GM03348 (cell line): Measurements from ENCODE around the gene NTM.
"Not testable (repeated sequence)": the region's sequence is repeated elsewhere in the genome, so short reads cannot be mapped to it uniquely, and the experiment has no call there.

Experiments
- DNase-seq: peaks from one replicate; pipeline ENCODE4 v3.0.0; 2012; ENCODE audit warnings: low spot score

Gene NTM

DNA sequence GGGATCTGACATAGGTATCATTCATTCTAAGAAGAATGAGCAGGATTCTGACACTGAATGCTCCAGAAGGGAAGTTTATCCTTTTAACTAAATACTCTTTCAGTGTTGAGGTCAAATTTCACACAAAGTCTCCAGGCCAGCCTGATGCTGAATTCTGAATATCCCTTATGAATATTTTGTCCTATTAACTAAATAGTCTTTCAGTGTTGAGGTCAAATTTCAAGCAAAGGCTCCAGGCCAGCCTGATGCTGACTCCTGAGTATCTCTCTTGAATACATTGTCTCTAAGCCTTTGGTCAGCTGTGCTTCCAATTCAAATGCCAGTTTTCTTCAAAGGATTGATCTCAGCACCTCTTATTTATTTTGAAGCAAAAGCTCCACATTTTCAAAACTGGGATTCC lies 676.8 kb downstream of the NTM start:
- no peak for DNase-seq

DNA sequence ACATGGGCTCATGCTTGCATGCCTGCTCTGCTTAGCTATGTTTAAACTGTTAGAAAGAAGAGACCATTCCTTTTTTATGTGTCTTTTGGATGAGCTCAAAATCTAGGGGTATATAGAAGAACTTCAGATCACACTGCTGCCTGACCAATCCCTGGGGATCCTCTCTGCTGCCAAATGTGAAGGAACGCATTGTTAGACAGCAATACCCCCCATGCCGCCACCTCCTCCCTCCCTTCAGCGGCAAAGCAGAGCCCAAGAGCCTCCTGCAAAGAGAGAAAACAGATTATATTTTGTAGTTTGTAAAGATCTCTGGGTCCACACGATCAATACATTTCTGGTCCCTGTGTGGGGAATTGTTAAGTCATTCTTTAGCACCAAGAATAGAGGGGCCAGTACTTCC lies 677.6 kb downstream of the NTM start:
- no peak for DNase-seq

DNA sequence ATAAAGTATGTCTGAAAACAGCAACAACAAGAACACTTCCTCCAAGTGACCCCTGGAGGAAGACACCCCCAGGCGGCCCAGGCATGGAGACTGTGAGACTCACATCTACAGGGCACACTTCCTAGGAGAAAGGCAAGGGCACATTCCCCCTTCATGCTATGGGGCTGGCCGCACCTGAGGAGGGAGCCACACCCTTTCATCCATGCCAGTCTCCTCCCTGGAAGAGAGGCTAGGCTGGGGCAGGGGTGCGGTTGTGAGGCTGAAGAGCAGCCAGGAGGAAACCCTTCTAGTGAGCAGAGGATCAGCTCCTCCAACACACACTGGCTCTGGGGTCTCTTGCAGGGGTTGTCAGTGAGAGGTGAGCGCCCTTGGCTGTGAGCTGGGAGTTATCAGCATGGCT lies 678.8 kb downstream of the NTM start:
- no peak for DNase-seq

DNA sequence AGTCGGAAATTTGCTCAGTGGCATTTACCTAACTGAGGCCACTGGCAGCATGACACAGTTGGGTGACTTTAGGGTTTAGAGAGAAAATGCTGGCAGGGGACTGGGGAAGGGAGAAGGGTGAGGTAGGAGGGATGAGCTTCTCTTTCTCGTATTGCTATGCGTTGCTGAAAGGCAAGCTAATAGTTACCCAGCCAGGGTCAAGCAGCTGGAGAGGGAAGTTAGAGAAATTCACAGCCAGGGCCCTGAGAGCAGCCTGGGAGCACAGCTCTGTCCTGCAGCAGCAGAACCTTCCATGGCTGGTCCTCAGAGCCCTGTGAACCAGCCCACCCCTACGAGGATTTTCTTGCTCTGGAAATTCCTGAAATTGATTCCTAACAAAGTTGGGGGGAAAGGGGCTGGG lies 679.6 kb downstream of the NTM start:
- no peak for DNase-seq

DNA sequence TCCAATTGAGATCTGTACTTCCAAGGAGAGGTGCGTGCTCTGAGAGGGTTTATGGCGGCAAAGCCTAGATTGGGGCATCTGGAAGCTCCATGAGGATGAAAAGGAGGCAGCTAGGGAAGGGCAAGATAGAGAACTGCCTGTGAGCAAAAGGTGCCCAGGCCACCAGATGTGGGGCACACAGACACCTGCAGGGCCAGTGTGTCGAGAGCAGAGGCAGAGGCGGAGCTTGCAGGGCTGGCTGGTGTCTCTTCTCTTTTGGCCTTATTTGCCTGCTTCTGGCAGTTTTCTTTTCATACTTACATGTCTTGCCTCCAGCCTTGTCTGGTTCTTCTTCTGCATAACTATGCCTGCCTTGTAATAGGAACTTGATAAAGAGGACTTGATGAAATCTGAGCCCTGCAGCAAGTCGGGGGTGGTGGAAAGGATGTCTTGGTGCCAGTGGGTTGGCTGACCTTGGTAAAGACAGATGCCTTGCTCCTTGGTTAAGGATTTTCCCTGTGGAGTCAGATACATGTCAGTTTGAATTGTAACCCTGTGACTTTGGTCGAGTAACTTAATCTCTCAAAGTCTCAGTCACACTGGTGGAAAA lies 680.3 kb downstream of the NTM start:
- peak; percentile 23 for DNase-seq

DNA sequence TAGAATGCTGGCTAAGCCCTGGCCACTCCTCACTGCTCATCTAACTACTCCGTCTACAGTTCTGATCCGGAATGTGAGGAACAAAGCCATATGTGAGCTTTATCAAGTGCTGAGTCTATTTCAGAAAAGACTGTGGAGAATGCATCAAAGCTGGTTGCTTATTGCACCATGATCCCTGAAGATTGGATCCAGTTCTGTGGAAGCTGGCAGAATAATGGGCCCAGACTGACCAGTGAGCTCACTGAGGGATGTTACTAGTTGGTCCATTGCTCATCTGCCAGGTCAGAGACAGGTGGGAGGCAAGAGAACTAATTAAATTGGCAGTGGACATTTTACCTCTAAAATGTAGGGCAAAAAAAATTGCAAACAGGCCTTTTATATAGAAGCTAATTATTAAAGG lies 681.3 kb downstream of the NTM start:
- no peak for DNase-seq

DNA sequence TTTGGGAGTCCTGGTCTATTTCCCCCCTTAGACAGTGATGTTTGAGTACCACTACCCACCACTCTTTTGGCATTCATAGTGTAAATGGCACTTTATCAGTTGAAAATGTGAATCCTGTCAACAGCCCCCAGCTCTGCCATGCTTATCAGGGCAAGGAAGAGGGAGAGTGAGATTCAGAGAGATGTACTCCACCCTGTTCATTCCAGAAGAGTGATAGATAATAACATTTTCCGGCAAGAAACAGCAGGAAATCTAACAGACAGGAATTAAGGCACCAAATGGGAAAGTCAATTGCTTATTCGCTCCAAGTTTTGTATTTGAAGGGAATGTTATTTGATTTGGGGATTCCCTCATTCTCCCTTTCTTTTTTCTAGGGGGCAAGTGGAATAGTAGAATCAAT lies 681.9 kb downstream of the NTM start:
- no peak for DNase-seq

DNA sequence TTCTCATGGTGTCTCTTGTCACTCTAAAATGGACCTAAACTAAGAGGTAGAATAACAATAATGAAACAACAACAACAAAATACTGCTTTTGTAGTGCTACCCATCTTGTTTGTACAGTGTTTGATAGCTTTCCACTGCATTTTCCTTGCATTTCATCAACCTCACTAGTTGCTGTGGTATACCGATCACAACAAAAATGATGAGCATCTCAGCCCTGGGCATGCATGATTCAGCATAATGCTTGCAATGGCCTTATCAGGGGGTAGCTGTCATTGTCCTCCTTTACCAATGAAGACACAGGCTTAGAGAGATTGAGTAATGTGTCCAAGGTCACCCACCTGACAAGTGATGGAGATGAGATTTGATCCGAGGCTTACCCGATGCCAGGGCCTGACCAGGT lies 682.5 kb downstream of the NTM start:
- no peak for DNase-seq

DNA sequence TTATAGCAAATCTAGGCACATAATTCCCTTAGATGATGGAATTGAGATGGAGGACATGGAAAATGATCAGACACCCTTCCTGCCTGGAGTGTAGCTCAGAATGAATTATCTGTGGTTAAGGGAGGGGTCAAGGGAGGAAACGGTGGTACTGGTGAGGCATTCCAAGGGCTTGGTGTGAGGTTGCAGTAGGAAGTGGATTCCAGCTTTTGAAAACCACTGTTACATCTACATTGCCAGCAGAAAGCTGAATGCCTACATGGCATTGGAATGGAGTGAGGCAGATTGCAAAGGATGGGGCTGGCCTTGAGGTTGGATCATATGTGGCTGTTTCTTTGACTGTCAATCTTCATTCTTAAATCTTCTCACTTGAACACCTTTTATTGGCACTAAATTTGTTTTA lies 684.4 kb downstream of the NTM start:
- DNase-seq = peak; percentile 84

DNA sequence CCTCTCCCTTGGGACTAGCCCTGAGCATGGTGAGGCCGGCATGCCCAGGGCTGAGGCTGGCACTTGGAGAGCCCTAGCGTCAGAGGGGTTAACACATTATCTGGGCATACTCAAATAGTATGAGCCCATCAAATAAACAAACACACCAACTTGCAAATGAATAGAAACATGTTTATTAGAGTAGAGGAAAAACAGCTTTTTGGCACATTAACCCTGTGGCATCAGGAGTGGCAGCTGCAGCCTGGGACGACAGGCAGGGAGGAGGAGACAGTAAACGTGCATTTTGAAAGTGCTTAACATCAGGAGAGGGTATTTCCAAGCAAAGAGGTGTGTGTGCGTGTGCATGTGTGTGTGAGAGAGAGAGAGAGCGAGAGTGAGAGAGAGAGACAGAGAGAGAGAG lies 684.9 kb downstream of the NTM start:
- no peak for DNase-seq

DNA sequence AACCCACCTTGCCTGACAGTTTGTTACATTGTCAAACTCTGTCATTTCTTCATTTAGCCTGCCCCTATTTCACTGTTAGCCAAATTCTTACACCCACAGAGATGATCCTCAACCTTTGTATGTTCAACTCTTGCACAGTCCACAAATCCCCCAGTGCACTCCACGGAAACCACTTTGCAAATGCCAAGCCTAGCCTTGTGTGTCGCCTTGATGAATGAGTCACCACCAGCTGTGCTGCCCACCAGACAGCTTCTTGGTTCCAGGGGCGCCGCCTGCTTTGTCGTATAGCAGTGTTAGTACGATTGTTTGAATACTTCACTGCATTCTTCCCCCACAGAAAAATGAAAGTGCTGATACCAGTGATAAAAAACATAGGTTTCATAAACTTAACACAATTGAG lies 686.3 kb downstream of the NTM start:
- DNase-seq = peak; percentile 57

DNA sequence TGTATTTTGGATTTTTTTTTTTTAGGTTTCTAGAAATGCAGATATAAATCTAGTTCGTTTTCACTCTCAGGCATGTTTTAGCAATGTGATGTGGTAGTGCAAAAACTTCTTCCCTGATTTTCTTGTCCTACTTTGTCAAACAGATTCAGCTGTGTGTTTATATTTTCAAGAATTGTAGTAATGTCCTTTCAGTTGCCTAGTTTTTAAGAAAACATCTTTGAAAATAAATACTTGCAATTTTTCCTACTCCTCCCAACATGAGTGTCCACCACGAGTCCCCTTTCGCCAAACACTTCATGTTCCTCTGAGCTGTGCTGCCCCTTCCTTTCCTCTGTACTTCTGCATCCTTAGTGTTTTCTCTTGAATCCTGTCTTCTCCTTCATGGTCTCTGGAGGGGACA lies 686.9 kb downstream of the NTM start:
- DNase-seq = no peak

DNA sequence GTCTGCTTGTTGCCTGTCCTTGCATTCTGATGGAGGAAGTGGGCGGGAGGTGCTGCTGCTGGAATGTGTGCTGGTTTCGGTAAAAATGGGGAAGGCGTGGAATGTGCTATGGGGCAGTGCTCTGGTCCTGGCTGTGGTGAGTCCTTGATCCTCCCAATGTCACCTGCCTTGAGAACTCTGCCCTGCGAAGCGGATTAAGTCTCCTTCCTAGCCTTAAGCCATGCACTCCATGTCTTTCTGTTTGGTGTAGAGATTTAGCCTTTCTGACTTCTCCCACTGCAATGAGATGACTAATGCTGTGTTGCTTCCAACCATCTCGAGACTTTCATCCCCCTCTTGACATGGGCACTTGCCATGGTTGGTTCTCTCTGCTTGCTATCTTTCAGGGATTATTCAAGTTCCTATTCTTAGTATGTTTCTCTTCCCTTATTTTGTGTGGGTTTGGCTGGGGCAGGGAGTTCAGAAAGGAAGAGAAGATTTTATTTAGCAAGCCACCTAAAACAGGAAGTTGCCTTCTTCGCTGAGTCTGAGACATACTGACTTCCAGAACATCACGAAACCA lies 687.9 kb downstream of the NTM start:
- DNase-seq = no peak

DNA sequence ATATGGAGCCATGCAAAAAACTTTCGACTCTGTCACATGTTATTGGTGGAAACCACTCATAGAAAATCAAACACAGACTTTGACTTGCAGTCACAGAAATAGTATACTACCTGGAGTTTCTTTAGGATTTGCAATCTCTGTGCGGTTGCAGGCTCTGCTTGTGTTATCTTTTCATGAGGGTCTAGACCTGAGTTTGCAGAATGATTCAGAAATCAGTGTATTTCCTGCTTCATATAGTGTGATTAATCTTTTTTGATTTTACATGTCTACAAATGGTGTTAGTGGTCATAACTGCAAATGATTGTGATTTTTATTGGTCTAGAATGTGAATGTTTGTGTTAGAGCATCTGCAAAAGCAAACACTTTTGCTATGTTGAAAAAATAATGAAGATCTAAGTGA lies 690.2 kb downstream of the NTM start:
- no peak for DNase-seq

DNA sequence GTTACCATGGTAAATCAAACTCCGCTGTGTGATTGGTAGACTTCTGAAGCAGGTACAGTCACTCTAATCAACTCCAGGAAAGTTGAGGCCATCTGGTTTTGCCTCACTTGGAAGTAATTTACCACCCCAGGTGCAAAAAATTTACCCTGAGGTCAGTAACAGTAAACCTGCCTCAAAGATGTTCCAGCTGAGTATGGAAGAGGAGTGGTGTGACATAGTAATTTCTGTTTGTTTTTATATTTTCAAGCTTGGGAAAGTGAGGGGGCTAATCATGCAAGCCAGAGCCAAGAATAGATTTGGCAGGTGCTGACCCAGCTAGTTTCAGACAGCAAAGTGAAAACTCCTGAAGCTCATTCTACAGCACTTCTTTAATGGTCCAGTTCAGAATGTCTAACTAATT lies 691.6 kb downstream of the NTM start:
- DNase-seq = no peak

DNA sequence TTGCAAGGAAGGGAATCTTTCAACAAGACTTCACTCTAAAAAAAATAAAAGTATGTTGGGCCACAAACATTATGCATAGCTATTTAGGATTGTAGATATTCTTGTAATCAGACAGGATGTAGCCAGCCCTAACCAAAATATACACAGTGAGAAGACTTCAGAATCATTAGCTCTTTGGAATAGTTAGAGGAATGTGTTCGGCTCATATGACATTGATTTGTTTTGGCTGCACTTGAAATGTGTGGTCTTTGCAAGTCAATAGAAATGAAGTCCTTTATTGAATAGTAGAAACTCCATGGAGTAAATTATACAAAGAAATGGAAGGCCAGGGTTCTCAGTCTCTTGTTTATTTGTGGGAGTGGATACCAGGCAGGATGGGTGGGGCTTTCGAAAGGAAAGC lies 692.1 kb downstream of the NTM start:
- no peak for DNase-seq

DNA sequence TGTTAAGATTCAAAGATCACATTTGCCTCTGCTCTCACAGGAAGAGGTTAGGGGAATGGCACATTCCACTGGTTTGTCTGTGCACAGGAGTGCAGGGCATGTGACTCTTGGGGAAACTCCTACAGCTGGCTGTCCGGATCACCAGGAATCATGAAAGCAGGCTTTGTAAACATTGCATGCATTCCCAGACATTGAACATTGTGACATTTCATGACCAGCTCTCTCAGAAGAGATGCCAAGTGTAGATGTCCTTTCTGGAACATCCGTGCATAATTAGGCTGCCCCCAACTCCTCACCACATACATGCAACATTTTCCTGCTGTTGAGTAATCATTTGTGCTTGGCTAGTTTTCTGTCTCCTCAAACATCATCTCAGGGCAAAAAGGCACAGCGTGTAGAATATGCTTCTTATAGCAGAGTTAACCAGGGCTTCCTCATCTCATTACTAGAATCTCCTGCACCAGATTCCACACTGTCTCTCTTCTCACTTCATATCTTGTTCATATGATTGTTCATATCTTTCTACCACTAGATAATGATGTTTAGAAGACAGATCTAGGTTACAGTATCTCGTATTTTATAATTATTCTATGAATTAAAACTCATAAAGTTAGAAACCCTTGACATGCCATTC lies 694.7 kb downstream of the NTM start:
- peak; percentile 82 for DNase-seq

DNA sequence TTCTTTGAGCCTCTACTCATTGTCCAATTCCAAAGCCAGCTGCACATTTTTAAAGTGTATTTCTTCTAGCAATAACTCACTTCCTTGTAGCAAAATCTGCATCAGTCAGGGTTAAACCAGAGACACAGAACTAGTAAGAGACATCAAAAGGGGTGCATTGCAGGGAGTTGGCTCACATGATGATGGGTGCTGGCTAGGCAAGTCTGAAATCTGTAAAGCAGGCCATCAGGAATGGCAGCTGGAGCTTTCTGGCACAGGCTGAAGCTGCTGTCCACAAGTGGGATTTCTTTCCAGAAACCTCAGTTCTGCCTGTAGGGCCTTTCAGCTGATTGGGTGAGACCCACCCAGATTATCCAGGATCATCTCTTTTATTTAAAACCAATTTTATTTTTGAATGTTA lies 698.1 kb downstream of the NTM start:
- no peak for DNase-seq

DNA sequence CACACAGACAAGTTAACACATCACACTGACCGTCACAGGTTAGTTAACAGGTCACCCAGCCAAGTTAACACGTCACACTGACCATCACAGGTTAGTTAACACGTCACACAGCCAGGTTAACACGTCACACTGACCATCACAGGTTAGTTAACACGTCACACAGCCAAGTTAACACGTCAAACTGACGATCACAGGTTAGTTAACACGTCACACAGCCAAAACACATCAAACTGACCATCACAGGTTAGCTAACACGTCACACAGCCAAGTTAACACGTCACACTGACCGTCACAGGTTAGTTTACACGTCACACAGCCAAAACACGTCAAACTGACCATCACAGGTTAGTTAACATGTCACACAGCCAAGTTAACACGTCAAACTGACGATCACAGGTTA lies 699.2 kb downstream of the NTM start:
- not testable (repeated sequence) for DNase-seq

DNA sequence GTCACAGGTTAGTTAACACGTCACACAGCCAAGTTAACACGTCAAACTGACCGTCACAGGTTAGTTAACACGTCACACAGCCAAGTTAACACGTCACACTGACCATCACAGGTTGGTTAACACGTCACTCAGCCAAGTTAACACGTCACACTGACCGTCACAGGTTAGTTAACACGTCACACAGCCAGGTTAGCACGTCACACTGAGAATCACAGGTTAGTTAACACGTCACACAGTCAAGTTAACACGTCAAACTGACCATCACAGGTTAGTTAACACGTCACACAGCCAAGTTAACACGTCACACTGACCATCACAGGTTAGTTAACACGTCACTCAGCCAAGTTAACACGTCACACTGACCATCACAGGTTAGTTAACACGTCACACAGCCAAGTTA lies 700.5 kb downstream of the NTM start:
- DNase-seq = not testable (repeated sequence)

DNA sequence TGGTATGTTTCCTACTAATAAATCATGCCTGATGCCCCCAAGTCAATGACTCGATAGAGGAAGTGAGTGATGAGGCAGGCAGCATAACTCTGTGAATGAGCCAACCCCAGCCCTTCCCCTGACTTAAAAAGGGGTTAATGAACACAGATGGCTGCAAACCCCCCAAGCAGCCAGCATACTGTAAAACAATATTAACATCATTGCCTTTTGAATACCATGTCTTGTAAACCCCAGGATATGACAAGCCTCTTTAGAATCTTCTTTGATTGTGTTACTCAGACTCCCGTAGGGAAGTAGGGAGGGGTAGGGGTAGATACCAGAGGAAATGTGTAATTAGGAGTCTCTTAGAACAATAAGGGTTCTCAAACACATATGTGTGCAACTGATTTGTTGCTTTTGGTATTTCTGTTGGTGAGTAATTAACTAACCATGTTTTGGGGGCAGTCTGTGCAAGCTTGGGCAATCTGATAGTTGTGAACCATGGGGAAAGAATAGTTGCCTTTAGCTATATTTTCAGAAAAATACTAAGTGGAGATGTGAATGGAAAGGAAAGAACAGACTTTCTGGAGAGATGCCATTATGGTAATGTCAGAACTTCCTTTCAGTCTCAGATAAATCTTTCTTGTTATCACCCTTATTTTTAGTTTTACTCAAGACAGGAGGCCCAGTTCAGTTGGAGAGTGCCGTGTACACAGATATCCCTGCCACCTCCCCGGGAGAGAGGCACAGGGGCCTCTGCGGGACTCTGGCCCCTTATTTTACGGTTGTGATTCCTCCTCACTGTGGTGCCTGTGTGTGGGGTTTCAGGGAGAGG lies 701.8 kb downstream of the NTM start:
- DNase-seq = peak; percentile 88

DNA sequence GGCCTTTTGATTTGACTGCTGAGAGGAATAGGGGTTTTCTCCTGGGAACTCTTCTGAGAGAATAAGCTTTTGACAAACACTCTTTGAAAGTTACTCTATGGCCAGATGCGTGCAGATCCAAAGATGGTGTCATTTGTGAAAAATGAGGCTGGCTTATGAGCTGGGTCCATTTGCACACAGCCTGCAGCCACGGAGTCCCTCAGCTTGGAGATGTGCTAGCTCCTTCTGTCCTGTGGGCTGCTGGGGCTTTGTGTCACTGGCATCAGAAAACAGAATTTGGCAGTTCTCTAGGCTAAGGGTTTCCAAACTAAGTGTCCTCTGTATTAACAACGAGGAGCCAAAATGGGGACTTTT lies 702.4 kb downstream of the NTM start:
- peak; percentile 48 for DNase-seq

DNA sequence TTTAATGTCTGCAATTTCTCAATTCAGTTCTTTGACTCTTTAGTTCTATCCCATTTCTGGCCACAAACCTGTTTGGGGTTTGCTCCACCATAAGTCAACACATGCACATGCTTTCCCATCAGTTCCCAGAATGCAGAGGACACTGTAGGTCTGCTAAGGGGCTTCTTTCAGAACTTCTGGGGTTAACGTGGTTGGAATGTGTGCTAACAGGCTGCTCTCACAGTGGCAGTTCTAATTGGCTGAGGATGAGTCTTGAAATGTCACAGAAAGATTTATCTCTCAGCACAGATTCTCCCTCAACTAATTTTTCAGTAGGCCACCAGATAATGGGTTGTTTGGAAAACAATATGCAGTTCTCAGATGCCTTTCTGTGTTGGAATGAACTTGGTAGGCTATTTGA lies 703.4 kb downstream of the NTM start:
- DNase-seq = no peak
